Naive thymus-derived CD4-positive, alpha-beta T cell (primary cell): ENCODE results near the gene NXT2. TPM values are rescaled to one million over a fixed set of nuclear protein-coding genes. Genes with fewer than 3 reads are reported as not detected.

Experiments used
- ATAC-seq: fragments of 150-1000 bp; cut with Tn5 transposase; 2 replicates; pipeline ENCODE4 v1.10.0; 2021; ENCODE audit warnings: mild to moderate bottlenecking, moderate library complexity
- CTCF ChIA-PET: fragments of 350-600 bp; sonication (Branson Sonifier 250); formaldehyde crosslinking; loops from one replicate; lab custom pipeline; 2021; ENCODE audit warnings: antibody characterized with exemption; lab: Charles Lee
- POLR2A ChIA-PET: fragments of 350-600 bp; sonication (Branson Sonifier 250); formaldehyde crosslinking; loops from one replicate; lab custom pipeline; 2021; ENCODE audit warnings: antibody characterized with exemption, inconsistent platforms; lab: Charles Lee
- DNase-seq, 9 donors: peaks; one replicate each; pipeline versions ENCODE4 v3.0.0 to v3.0.0-alpha.2; 2020 to 2022; ENCODE audit warnings: mixed read lengths in 1 of 9
- H3K27ac ChIP-seq: one replicate; pipeline ENCODE4 v1.7.0; 2013; ENCODE audit warnings: mild to moderate bottlenecking, low read depth, low read length, moderate library complexity
- H3K27me3 ChIP-seq, 2 donors: one replicate each; pipeline ENCODE4 v1.7.0; 2013; ENCODE audit warnings: low read length in 2 of 2, mild to moderate bottlenecking in 2 of 2, moderate library complexity in 2 of 2; ENCODE audit not compliant: control insufficient read depth in 2 of 2, insufficient read depth in 2 of 2
- H3K36me3 ChIP-seq, 3 experiments: 1 replicate in 2 of 3; 2 replicates in 1 of 3; pipeline ENCODE4 v1.7.0; 2013; ENCODE audit warnings: low read length in 3 of 3, mild to moderate bottlenecking in 3 of 3, moderate library complexity in 1 of 3; ENCODE audit not compliant: insufficient read depth in 3 of 3, control insufficient read depth in 2 of 3
- H3K4me1 ChIP-seq, 2 donors: one replicate each; pipeline ENCODE4 v1.7.0; 2013; ENCODE audit warnings: low read length in 2 of 2, mild to moderate bottlenecking in 2 of 2, moderate library complexity in 1 of 2; ENCODE audit not compliant: control insufficient read depth in 2 of 2, insufficient read depth in 2 of 2
- H3K4me3 ChIP-seq: 2 replicates; pipeline ENCODE4 v1.7.0; 2013; ENCODE audit warnings: mild to moderate bottlenecking, low read length
- H3K9me3 ChIP-seq, 3 experiments: 1 replicate in 2 of 3; 2 replicates in 1 of 3; pipeline ENCODE4 v1.7.0; 2013; ENCODE audit warnings: low read length in 3 of 3; ENCODE audit not compliant: control insufficient read depth in 2 of 3
- H3K27ac Mint-ChIP-seq, 9 donors: one replicate each; pipeline ENCODE4 v1.8.0; 2020 to 2022; ENCODE audit warnings: mixed read lengths in 9 of 9, mild to moderate bottlenecking in 8 of 9, moderate library complexity in 5 of 9, inconsistent platforms in 2 of 9
- H3K27me3 Mint-ChIP-seq, 5 donors: one replicate each; pipeline ENCODE4 v1.8.0; 2021 to 2022; ENCODE audit warnings: mixed read lengths in 5 of 5, mild to moderate bottlenecking in 1 of 5
- H3K36me3 Mint-ChIP-seq, 5 donors: one replicate each; pipeline ENCODE4 v1.8.0; 2020 to 2022; ENCODE audit warnings: mixed read lengths in 5 of 5, mild to moderate bottlenecking in 3 of 5, inconsistent platforms in 1 of 5
- H3K4me1 Mint-ChIP-seq, 7 donors: one replicate each; pipeline ENCODE4 v1.8.0; 2020 to 2022; ENCODE audit warnings: mixed read lengths in 7 of 7, mild to moderate bottlenecking in 3 of 7, inconsistent platforms in 1 of 7
- H3K4me3 Mint-ChIP-seq, 10 donors: one replicate each; pipeline ENCODE4 v1.8.0; 2020 to 2022; ENCODE audit warnings: mild to moderate bottlenecking in 10 of 10, mixed read lengths in 10 of 10, moderate library complexity in 6 of 10, inconsistent platforms in 2 of 10
- H3K9me3 Mint-ChIP-seq, 11 donors: one replicate each; pipeline ENCODE4 v1.8.0; 2020 to 2022; ENCODE audit warnings: mixed read lengths in 11 of 11, mild to moderate bottlenecking in 4 of 11, inconsistent platforms in 1 of 11, moderate library complexity in 1 of 11
- intact Hi-C, 2 donors: fragments of 100-400 bp; cut with micrococcal nuclease; formaldehyde crosslinking; loops; one replicate each; pipeline ENCODE4 v1.15.1; 2023
- polyA plus RNA-seq, 2 donors: library from polyadenylated mRNA; unstranded; fragments of 300-500 nt; fragmentation: Illumina TruSeq; gene quantifications; one replicate each; pipeline ENCODE4 v1.2.3, GENCODE V29; 2021
- total RNA-seq, 6 experiments: library from RNA in 5 of 6; stranded (reverse) in 5 of 6; gene quantifications; 1 replicate in 5 of 6; 2 replicates in 1 of 6; pipeline ENCODE4 v1.2.3 and lab custom pipeline; 2021 to 2026

Gene NXT2
- total RNA-seq = 10 to 100 TPM in 1 of 5 experiments, 1 to 10 TPM in 4; 5.7 to 13.5 (median 7.7) TPM
- 10 to 100 TPM; 12.8 to 20.8 TPM for polyA plus RNA-seq
- total RNA-seq (lab: John Stamatoyannopoulos, UW) = 7.4 reads per million, percentile 30 among the genes with 10 or more reads in this experiment

DNA sequence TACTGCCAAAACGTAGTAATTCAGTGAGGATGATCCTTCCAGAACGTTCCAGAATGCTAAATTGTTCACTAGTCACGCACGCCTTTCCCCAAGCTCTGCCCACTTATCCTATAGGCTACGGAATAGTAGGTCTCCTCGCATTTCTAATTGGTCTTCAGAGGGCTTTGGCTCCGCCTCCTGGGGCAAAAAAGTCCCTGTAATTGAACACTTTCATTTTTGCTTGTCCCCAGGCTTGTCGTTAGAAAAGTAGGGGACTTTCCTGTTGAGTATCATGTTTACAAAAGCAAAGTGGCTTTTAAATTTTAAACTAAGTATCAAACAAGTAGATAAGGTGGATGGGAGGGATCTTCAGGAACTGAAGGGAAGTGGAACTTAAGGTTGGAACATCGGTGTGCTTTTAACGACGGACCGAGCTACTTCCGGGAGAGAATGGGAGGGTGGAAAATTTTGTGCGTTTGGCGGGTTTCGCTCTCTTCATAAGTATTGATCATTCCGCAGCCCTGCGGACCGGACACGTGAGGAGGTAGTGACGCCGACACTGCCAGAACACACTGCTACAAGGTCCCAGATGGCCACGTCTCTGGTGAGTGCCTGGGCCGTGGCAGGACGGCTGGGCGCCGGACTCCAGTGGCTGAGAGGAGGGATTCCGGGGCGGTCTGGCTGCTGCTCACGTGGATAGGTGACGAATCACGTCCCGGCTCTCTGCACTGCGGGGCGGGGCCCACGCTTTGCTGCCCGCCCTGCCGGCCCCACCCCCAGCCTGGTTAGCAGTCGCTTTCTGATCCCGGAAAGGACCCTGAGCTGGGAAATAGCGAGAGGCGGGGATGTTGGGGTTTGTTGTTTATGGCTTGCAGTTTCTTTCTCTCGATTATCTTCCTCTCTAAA, at the start of gene NXT2:
Gene NXT2, plus strand, starts transcription at position 406 of the 885 bp plus-strand sequence. Its CDS starts 163 bp downstream, at position 569.
- ATAC-seq (peak; percentile 100), DNase-seq (peak; percentile 64 to 89 (median 83))
- CTCF ChIA-PET = no interaction called here
- peaks cover 0 to 4% (median 0%) of the 10 kb centered on the region in 11 donors for H3K9me3 Mint-ChIP-seq
- peak within 1 kb of the TSS; percentile 87 for H3K27ac ChIP-seq
- peaks cover 0 to 19% (median 12%) of the 10 kb centered on the region in 5 donors for H3K27me3 Mint-ChIP-seq
- no peaks in the 10 kb centered on the region for H3K9me3 ChIP-seq
- intact Hi-C loops = loop anchor here (1.0 to 10.0 kb wide), 11 partner anchors 51 to 1909 kb away; partner anchors contain the start of genes ACSL4 (in 2 of the 2), AMMECR1 (in 1 of the 2), ATG4A (in 1 of the 2) and MID2 (in 1 of the 2)
- peaks cover 0 to 14% (median 8%) of the 10 kb centered on the region in 7 donors for H3K4me1 Mint-ChIP-seq
- POLR2A ChIA-PET = interaction anchor here (0.5 to 1.4 kb wide), 2 partner anchors 28 to 198 kb away, joined by 4 to 7 read pairs; no protein-coding TSS in a partner anchor
- no peaks in the 10 kb centered on the region for H3K36me3 ChIP-seq
- H3K4me3 ChIP-seq = peak within 1 kb of the TSS; percentile 87
- peak within 1 kb of the TSS; percentile 92 to 99 (median 98) for H3K27ac Mint-ChIP-seq
- H3K4me1 ChIP-seq = peaks cover 0 to 3% of the 10 kb centered on the region in 2 donors
- peak within 1 kb of the TSS; percentile 79 to 98 (median 95) for H3K4me3 Mint-ChIP-seq
- H3K36me3 Mint-ChIP-seq = peaks cover 0 to 3% (median 0%) of the 10 kb centered on the region in 5 donors
- H3K27me3 ChIP-seq = no peaks in the 10 kb centered on the region

DNA sequence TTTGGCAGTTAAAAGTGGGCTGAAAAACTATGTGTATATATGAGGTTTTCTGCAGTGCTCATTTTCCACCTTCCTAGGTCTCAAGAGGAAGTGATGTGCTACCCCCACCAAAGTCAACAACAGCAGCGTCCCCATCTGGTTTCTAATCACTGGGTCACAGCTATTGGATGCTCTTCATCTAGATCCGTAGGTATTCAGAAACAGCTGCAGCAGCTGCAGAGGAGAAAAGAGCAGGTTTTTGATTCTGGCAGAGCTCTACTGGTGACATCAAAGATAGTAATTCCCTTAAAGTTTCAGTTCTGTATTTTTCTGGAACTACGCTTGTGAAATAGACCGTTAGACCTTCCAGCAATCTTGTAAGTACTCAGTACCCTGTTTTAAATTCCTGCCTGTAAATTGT, 49.0 kb upstream of the NXT2 start:
- no peaks in the 10 kb centered on the region for H3K27me3 ChIP-seq
- H3K4me1 Mint-ChIP-seq = no peaks in the 10 kb centered on the region
- DNase-seq (no peak), ATAC-seq (no peak)
- H3K4me3 Mint-ChIP-seq = no peak overlapping the region
- CTCF ChIA-PET = no interaction called here
- H3K36me3 Mint-ChIP-seq = no peaks in the 10 kb centered on the region
- peaks cover 0 to 14% (median 0%) of the 10 kb centered on the region in 5 donors for H3K27me3 Mint-ChIP-seq
- no peaks in the 10 kb centered on the region for H3K36me3 ChIP-seq
- H3K27ac ChIP-seq = no peak overlapping the region
- no peaks in the 10 kb centered on the region for H3K4me1 ChIP-seq
- no peak overlapping the region for H3K4me3 ChIP-seq
- POLR2A ChIA-PET = no interaction called here
- intact Hi-C loops = loop anchor here (2.0 to 10.0 kb wide), 5 partner anchors 147 to 925 kb away; no protein-coding TSS in a partner anchor
- H3K27ac Mint-ChIP-seq = no peak overlapping the region
- H3K9me3 Mint-ChIP-seq = no peaks in the 10 kb centered on the region
- no peaks in the 10 kb centered on the region for H3K9me3 ChIP-seq

DNA sequence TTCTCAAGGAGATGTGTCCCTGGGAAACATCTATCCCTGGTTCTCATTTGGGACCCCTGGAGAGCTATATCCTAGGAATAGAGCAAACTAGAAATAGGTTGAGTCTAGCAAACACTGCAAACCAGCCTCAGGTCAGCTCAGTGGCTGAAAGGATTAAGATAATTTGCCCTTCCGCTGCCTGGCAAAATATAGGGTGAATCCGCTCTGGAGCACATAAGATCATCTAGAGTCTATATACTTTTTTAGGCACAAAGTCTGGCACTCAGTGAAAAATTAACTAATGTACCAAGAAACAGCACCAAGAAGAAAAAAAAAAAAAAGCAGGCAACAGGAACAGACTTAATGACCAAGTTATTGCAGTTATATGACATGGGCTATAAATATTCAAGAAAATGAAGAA, 47.5 kb upstream of the NXT2 start:
- H3K4me3 Mint-ChIP-seq = no peak overlapping the region
- intact Hi-C loops = loop anchor here (5.0 to 10.0 kb wide), 4 partner anchors 223 to 923 kb away; no protein-coding TSS in a partner anchor
- ATAC-seq (no peak), DNase-seq (no peak)
- Histone ChIP-seq H3K4me3 (no peak overlapping the region), H3K36me3 (no peaks in the 10 kb centered on the region), H3K9me3 (no peaks in the 10 kb centered on the region), H3K27ac (no peak overlapping the region), H3K4me1 (no peaks in the 10 kb centered on the region), H3K27me3 (no peaks in the 10 kb centered on the region)
- H3K27ac Mint-ChIP-seq = no peak overlapping the region
- CTCF ChIA-PET = no interaction called here
- POLR2A ChIA-PET = no interaction called here
- H3K27me3 Mint-ChIP-seq = peaks cover 0 to 15% (median 0%) of the 10 kb centered on the region in 5 donors
- no peaks in the 10 kb centered on the region for H3K9me3 Mint-ChIP-seq
- no peaks in the 10 kb centered on the region for H3K4me1 Mint-ChIP-seq
- no peaks in the 10 kb centered on the region for H3K36me3 Mint-ChIP-seq

DNA sequence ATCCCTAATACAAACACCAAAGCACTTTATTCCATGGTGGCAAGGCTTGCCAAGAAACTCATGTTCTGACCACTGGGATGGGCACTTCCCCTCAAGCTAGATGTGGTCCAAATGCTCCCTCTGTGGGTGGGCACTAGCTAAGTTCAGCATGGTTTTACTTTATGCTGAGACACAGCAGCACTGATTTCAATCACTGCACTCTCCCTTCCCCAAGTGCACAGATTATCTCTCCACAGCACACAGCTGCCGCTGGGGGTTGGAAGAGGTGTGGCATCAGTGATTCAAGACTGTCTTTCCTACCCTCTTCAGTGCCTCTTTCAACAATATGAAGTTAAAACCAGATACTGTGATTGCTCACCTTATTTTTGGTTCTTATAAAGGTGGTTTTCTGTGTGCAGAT, 38.2 kb upstream of the NXT2 start:
- H3K4me3 Mint-ChIP-seq = no peak overlapping the region
- Histone ChIP-seq H3K4me3 (no peak overlapping the region), H3K36me3 (no peaks in the 10 kb centered on the region), H3K27me3 (no peaks in the 10 kb centered on the region), H3K9me3 (no peaks in the 10 kb centered on the region), H3K4me1 (no peaks in the 10 kb centered on the region), H3K27ac (no peak overlapping the region)
- intact Hi-C loops = no loop called here
- ChIA-PET CTCF (no interaction called here), POLR2A (no interaction called here)
- ATAC-seq (no peak), DNase-seq (no peak)
- no peaks in the 10 kb centered on the region for H3K4me1 Mint-ChIP-seq
- peaks cover 0 to 15% (median 8%) of the 10 kb centered on the region in 5 donors for H3K27me3 Mint-ChIP-seq
- no peaks in the 10 kb centered on the region for H3K9me3 Mint-ChIP-seq
- H3K36me3 Mint-ChIP-seq = no peaks in the 10 kb centered on the region
- H3K27ac Mint-ChIP-seq = no peak overlapping the region

DNA sequence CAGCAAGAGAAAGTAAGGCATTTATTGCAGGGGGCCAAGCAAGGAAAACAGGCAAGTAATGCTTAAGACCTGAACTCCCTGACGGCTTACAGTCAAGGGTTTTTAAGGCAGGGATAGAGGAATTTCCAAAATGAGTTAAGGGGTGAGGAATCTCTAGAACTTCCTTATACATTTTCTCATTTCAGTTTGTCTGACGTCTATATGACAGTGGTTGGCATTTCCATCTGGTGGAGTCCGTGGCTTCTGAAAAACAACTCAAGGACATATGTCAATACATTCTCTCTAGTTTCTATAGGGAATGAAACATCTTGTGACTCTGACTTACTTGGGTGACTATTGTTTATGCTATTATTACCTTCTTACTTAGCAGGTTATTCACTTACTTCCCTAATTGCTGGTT, 35.5 kb upstream of the NXT2 start:
- Mint-ChIP-seq H3K27me3 (peaks cover 0 to 10% (median 8%) of the 10 kb centered on the region in 5 donors), H3K27ac (no peak overlapping the region), H3K4me3 (no peak overlapping the region), H3K36me3 (no peaks in the 10 kb centered on the region), H3K4me1 (no peaks in the 10 kb centered on the region), H3K9me3 (no peaks in the 10 kb centered on the region)
- no peaks in the 10 kb centered on the region for H3K9me3 ChIP-seq
- intact Hi-C loops = no loop called here
- H3K36me3 ChIP-seq = no peaks in the 10 kb centered on the region
- H3K27me3 ChIP-seq = no peaks in the 10 kb centered on the region
- CTCF ChIA-PET = no interaction called here
- H3K4me1 ChIP-seq = no peaks in the 10 kb centered on the region
- DNase-seq (no peak), ATAC-seq (no peak)
- no peak overlapping the region for H3K4me3 ChIP-seq
- POLR2A ChIA-PET = no interaction called here
- no peak overlapping the region for H3K27ac ChIP-seq

DNA sequence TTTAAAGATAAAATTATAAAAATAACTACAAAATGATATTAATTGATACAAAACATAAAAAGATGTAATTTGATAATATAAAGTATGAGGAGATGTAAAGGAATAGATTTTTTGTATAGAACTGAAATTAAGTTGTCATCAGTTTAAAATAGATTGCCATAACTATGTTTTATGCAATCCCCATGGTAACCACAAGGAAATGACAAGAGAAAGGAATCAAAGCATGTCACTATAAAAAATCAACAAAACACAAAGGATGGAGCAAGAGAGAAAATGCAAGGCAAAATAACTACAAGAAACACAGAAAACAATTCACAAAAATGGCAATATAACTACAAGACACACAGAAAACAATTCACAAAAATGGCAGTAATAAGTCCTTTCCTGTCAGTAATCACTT, 27.7 kb upstream of the NXT2 start:
- ChIA-PET CTCF (no interaction called here), POLR2A (interaction anchor here (0.7 kb wide), 1 partner anchor 28 kb away, joined by 4 read pairs; the partner anchor contains the start of gene NXT2)
- H3K9me3 Mint-ChIP-seq = no peaks in the 10 kb centered on the region
- H3K9me3 ChIP-seq = no peaks in the 10 kb centered on the region
- H3K27ac Mint-ChIP-seq = no peak overlapping the region
- intact Hi-C loops = no loop called here
- H3K27ac ChIP-seq = no peak overlapping the region
- ATAC-seq (no peak), DNase-seq (no peak)
- no peak overlapping the region for H3K4me3 Mint-ChIP-seq
- no peaks in the 10 kb centered on the region for H3K36me3 ChIP-seq
- no peaks in the 10 kb centered on the region for H3K4me1 ChIP-seq
- no peaks in the 10 kb centered on the region for H3K27me3 ChIP-seq
- no peaks in the 10 kb centered on the region for H3K4me1 Mint-ChIP-seq
- no peak overlapping the region for H3K4me3 ChIP-seq
- H3K27me3 Mint-ChIP-seq = peaks cover 20 to 30% (median 23%) of the 10 kb centered on the region in 5 donors
- H3K36me3 Mint-ChIP-seq = no peaks in the 10 kb centered on the region
